HK-2 (cell line): Measurements from ENCODE around the gene TIMP4.

Experiments
- DNase-seq: peaks from one replicate; pipeline ENCODE4 v3.0.0-alpha.2; 2018; ENCODE audit not compliant: unreplicated experiment

TIMP4 gene

GRCh38 chr3:12158387-12159226 lies at the start of gene TIMP4:
Gene TIMP4 (minus strand): TSS chr3:12158912. CDS start chr3:12158840, 72 bp downstream.
- no peak for DNase-seq

- no peak for DNase-seq
Observed at GRCh38 chr3:12205171-12205570, 46.5 kb upstream of the TIMP4 start.

- DNase-seq = no peak
Observed at GRCh38 chr3:12201813-12202212, 43.1 kb upstream of the TIMP4 start.

- no peak for DNase-seq
Observed at GRCh38 chr3:12198301-12198700, 39.6 kb upstream of the TIMP4 start.

- no peak for DNase-seq
Observed at GRCh38 chr3:12197475-12197874, 38.8 kb upstream of the TIMP4 start.

- DNase-seq = no peak
Observed at GRCh38 chr3:12196684-12197083, 38.0 kb upstream of the TIMP4 start.

GRCh38 chr3:12195231-12195630 lies 36.5 kb upstream of the TIMP4 start:
- no peak for DNase-seq

- peak; percentile 49 for DNase-seq
Observed at GRCh38 chr3:12194669-12195161, 36.0 kb upstream of the TIMP4 start.

- DNase-seq = no peak
Observed at GRCh38 chr3:12194209-12194608, 35.5 kb upstream of the TIMP4 start.

GRCh38 chr3:12193485-12194165 lies 34.9 kb upstream of the TIMP4 start:
- peak; percentile 56 for DNase-seq

GRCh38 chr3:12192655-12193484 lies 34.2 kb upstream of the TIMP4 start:
- DNase-seq = no peak

- DNase-seq = no peak
Observed at GRCh38 chr3:12192173-12192572, 33.5 kb upstream of the TIMP4 start.

GRCh38 chr3:12191559-12191958 lies 32.8 kb upstream of the TIMP4 start:
- DNase-seq = no peak

- DNase-seq = no peak
Observed at GRCh38 chr3:12190832-12191231, 32.1 kb upstream of the TIMP4 start.

- no peak for DNase-seq
Observed at GRCh38 chr3:12190221-12190807, 31.6 kb upstream of the TIMP4 start.

- no peak for DNase-seq
Observed at GRCh38 chr3:12188681-12189287, 30.1 kb upstream of the TIMP4 start.

GRCh38 chr3:12188328-12188648 lies 29.6 kb upstream of the TIMP4 start:
- DNase-seq = no peak

- peak; percentile 43 for DNase-seq
Observed at GRCh38 chr3:12187448-12188327, 29.0 kb upstream of the TIMP4 start.

- no peak for DNase-seq
Observed at GRCh38 chr3:12186515-12187286, 28.0 kb upstream of the TIMP4 start.

- DNase-seq = no peak
Observed at GRCh38 chr3:12186046-12186445, 27.3 kb upstream of the TIMP4 start.
